Activated CD4-positive, alpha-beta T cell treated with anti-CD3 and anti-CD28 coated beads for 48 hours (primary cell): Measurements from ENCODE around the gene FHL3.

Source experiments
- DNase-seq: peaks from one replicate; pipeline ENCODE4 v3.0.0-alpha.2; 2020

The FHL3 gene

DNA sequence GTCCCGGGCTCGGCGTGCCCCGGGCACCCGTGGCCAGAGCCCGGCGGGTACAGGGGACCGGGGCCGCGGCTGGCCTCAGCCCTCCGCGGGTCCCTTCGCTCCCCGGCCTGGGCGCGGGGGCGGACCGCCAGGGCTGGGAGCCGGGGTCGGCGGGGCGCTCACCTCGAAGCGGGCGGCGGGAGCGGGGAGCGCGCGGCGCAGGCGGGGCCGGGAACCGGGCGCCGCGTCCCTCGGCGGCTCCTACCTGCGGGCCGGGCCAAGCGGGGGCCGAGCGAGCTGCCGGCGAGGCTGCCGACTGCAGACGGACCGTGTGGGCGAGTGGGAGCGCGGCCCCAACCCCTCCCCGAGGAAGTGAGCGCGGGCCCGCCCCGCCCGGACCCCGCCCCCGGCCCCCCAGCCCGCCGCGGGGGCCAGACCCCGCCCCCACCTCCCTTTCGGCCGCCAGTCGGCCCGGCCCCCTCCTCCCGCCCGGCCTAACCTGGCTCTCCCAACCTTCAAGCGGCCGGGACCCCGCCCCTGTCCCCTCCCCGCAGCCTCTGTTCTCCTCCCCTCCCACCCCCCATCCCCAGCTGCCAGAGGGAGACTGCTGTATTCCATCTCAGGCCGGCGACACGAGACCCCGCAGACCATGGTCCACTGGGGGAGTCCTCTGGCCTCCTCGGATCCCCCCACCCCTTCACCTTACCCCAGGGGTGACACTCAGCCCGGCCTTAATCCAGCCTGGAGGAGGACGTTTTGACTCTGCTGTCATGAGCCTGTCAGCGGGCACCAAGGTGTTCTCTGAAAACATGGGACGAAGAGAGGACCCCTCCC, at the start of gene FHL3:
TSS of gene FHL3 (minus strand) at position 320 of the 813 bp plus-strand sequence. CDS start 6,102 bp downstream, outside the sequence.
- DNase-seq: peak; percentile 65

GRCh38 chr1:38053416-38054091, 48.2 kb upstream of the FHL3 start:
- DNase-seq: no peak

DNA sequence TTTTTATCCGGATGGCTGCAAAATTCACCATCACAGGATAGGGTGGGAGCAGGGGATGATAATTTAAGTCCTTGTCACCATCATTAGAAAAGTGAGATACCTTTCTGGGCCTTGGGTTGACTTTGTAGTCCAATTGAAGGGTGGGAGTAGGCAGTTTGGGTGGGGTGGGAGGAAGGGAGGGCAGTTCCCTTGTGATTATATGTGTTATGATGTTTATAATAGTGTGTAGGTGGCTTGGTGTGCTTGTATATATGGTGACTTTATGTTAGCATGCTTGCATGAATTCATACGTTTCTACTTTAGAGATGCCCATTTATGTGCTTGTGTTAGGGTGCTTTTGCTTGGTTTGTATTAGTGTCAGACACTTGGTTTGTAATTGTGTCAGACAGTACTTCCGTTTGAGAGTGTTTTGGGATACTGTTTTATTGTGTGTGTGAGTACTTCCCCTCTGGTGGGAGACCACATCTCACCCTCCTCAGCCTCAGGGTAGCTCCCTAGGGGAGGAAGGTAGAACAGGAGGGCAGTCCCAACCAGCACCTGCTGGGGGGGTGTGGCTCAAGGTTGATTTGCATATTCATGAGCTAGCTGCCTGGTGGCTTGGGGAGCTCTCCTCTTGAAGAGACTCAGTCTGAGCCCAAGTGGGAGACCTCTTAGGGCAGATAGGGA, 47.6 kb upstream of the FHL3 start:
- DNase-seq: no peak

DNA sequence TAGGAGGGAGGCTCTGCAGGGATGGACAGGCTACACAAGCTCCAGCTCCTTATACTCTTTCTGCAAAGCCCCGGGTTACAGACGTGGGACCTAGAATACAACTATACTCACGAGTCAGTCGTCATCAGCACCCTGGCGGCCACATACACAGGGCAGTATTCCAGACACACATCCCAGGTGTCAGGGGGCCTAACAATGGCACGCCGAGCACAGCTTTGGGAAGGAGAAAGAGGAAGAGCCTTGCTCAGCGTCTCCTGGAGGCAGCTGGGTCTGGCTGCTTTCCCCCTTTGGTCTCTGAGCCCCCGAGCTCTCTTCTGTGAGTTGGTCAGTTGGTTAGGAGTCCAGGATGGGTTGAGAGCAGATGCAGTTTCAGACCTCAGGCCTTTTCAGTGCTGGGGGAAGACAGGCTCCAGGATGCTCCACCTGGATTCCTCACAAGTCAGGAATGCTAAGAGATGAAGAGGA, 45.8 kb upstream of the FHL3 start:
- no peak for DNase-seq

- no peak for DNase-seq
Measured at GRCh38 chr1:38050397-38051078, 45.2 kb upstream of the FHL3 start.

- no peak for DNase-seq
Measured at GRCh38 chr1:38047603-38048141, 42.4 kb upstream of the FHL3 start.

DNA sequence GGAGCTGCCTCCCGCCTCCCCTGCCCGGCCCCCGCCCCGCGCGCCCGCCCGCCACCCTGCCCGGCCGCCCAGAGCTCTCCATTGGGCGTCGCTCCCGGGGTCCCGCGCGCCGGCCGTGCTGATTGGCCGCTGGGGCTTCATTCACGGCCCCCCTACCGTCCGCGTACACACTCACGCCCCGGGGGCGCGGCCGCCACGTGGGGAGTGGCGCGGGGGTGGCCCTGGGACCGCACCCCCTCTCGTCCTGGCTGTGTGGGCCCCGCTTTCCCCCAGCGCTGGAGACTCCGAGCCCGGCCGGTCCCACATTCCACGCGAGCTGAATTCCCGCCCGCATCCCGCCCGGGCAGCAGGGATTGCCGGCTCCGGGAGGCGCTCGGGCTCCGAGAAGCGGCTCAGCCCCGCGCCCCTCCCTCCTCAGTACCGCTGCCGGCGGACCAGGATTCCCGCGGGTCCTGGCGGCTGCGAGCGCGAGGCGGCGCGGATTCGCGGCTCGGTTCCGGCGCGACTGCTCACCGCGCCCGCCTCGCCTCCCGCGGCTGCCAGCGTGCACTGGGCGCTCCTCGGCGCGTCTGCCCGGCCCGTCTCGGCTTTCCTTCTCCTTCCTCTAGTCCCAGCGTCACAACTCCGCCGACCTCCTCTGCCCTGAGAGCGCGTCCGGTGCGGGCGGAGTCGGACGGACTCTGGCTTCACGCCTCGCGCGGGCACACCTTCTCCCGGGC, 41.7 kb upstream of the FHL3 start:
- peak; percentile 78 for DNase-seq

- no peak for DNase-seq
Measured at GRCh38 chr1:38046333-38046883, 41.1 kb upstream of the FHL3 start, which contains the start of gene POU3F1. TSS of gene POU3F1 (minus strand) at chr1:38046793. CDS start at chr1:38046743, 50 bp downstream.

DNA sequence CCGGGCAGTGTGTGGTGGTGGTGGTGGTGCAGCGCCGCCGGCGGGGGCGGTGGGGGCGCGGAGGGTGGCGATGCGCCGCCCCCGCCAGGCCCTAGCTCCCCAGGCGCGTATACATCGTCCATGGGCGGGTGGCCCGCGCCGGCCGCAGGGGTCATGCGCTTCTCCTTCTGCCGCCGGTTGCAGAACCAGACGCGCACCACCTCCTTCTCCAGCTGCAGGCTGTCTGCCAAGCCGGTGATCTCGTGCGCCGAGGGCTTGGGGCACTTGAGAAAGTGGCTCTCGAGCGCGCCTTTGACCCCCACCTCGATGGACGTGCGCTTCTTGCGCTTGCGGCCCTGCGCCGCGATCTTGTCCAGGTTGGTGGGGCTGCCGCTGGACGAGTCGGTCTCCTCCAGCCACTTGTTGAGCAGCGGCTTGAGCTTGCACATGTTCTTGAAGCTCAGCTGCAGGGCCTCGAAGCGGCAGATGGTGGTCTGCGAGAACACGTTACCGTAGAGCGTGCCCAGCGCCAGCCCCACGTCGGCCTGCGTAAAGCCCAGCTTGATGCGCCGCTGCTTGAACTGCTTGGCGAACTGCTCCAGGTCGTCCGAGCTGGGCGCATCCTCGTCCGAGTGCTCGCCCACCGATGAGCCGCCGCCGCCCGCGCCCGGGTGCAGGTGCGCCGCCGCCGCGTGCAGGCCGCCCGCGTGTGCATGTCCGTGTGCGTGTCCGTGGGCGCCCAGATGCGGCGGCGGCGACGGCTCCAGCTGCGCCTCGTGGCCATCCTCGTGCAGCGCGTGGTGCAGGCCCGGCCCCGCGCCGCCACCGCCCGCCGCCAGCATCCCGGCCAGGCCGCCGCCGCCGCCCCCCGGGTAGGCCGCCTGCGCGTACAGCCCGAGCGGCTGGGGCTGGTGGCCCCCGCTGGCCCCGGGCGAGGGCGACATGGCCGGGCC, 40.4 kb upstream of the FHL3 start:
- no peak for DNase-seq

- no peak for DNase-seq
Measured at GRCh38 chr1:38044221-38045215, 39.2 kb upstream of the FHL3 start.

DNA sequence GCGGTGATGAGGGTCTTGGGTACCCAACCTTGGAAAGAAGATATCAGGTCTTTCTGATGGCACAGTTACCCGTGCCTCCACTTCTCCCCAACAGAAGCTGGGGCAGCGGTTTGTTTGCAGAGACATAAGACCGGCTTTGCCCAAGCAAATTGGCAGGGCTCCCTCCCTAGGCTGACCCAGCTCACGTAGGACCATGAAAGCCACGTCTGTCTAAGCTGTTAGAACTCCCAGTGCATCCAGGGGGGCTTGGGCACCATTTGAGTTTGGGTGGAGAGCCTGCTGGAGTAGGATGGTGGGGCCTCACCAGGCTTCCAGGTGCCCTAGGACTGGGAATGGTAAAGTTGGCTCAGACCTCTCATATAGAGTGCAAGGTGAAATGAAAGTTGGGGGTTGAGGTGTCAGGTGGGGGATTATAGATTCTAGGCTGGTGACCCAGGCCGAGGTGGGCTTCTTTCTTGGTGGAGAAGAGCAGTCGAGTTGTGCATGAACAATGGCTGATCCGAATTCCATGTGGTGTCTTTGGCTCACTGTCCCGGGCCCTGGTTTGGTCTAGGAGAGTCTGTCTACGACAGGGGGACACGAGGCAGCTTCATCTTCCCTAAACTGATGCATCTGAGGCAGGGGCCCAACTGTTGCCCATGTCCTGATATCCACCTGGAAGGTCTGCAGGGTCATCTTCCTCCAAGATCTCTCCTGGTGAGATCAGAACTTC, 37.9 kb upstream of the FHL3 start:
- no peak for DNase-seq

- DNase-seq: no peak
Measured at GRCh38 chr1:38041936-38042834, 36.9 kb upstream of the FHL3 start.

DNA sequence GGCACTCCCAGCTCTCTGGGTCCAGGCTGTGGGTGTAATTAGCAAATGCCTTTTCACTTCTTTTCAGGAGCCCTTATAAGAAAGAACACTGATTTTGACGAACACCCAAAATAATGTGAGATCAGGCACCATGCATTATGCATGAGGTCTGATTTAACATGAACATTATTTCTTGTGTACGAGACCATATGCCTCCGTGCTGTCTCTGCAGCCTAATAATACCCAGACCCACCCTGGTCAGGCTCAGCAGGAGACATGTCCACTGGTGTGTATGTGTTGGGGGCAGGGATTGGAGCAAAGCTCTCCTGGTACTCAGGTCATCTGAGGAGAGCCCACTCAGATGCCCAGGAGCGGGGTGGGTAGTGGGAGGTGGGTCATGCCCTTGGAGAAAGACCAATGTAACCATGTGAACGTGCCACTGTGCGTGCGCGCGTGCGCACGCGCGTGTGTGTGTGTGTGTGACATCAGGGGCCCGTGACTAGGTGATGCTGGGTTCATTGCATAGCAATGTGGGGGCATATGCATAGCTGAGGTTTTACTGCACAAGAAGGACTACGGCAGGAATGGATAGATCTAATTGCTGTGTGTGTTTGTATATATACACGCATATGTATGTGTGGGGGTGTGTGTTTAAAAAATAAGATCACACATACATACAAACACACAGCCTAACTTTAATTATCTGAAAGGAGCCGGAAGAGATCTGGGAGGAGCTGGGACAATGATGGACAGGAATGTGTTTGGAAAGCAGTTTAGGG, 34.2 kb upstream of the FHL3 start:
- no peak for DNase-seq

GRCh38 chr1:38038861-38039260, 33.5 kb upstream of the FHL3 start:
- no peak for DNase-seq

DNA sequence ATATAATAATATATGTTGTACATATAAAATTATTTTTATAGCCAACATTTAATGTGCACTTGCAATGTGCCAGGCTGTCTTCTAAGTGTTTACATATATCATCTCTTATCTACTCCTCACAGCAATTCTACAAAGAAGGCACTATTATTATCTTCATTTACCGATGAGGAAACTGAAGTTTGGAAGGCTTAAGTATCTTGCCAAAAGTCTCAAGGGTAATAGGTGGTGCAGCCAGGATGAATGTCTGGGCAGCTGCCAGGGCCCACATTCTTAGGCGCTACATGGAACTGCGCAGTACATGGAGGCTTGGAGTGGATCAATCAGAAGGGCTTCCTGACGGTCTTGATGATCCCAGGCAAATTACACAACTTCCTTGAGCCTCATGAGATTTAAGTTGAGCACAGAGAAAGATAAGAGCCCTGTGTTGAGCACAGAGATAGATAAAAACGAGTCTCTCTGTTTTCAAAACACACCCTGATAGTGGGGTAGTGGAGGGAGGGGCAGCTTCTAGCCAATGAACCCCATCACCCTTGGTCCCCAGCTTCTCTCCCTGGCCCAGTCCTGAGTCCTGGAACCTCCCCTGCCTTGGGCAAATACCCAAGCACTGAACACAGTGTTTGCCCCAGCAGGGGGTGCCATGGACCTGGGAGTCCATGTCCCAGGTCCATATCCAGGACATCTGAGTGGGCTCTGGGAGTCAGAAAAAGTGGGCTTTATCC, 32.1 kb upstream of the FHL3 start:
- peak; percentile 23 for DNase-seq

- DNase-seq: no peak
Measured at GRCh38 chr1:38034871-38035270, 29.6 kb upstream of the FHL3 start.
